Activated CD4-positive, alpha-beta T cell treated with anti-CD3 and anti-CD28 coated beads, Interleukin-10, Interleukin-2, amounts not matched to agents 100 ng/mL and 50 ng/mL, durations not matched to agents 16 hours and 8 hours (primary cell): ENCODE results near the gene ARID1B.
A peak's percentile ranks its signal among the peaks of the same experiment; 100 is the strongest.
"Not testable (repeated sequence)": the region's sequence is repeated elsewhere in the genome, so short reads cannot be mapped to it uniquely, and the experiment has no call there.

Source experiments
- DNase-seq: peaks from one replicate; pipeline ENCODE4 v3.0.0-alpha.2; 2020

The ARID1B gene

DNA sequence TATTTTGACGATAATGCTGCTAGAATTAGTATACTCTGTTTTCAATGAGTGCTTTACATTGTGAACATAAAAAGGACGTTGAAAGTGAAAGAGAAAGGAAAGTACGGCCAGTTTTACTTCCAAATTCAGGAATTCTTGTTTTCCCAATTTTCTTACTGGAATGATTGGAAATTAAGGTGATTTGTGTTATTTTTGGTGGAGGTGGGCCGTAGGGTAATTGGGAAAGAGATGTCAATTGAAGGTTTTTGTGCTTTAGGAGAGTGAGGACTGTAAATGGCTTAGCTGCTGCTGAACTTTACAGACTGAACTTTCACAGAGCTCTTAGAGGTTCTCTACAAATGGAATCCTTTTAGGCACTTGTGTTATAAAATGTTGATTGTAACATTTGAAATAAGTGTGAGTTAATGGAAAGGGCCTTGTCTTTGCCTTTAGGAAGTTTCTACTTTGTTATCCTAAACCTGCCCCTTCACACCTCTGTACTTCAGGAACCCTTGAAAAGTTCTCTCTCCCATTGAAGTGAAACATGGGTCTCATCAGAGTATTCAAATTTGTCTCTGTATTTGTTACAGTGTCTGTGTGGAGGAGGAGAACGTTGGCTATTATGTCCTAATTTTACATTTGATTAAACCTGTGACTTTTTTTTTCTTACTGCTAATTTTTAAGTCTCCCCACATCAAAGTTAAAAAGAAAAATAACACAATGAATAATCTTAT is 256.4 kb downstream of the ARID1B start:
- no peak for DNase-seq

GRCh38 chr6:157034436-157035230 is 257.5 kb downstream of the ARID1B start:
- peak; percentile 41 for DNase-seq

GRCh38 chr6:157035546-157035945 is 258.4 kb downstream of the ARID1B start:
- DNase-seq: no peak

- no peak for DNase-seq
Measured at GRCh38 chr6:157036245-157036711, 259.1 kb downstream of the ARID1B start.

DNA sequence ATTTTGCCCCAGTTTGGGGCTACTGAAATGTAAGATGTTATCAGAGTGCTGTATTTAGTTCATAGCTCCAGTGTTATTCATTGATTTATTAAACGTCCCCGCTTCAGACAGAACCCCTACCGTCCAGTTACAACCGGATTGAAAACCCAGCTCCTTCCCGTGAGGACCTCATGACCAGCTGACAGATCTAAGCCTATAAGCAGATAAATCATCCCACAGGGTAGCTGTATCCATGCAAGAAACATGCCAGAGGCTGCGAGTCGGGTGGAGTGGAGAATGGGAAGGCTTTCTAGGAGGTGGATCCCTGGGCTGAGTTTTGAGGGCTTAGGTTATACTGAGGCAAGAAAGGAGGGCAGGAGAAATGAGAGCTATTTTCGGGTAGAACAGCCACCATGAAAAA is 260.0 kb downstream of the ARID1B start:
- no peak for DNase-seq

GRCh38 chr6:157038610-157039009 is 261.4 kb downstream of the ARID1B start:
- DNase-seq: no peak

DNA sequence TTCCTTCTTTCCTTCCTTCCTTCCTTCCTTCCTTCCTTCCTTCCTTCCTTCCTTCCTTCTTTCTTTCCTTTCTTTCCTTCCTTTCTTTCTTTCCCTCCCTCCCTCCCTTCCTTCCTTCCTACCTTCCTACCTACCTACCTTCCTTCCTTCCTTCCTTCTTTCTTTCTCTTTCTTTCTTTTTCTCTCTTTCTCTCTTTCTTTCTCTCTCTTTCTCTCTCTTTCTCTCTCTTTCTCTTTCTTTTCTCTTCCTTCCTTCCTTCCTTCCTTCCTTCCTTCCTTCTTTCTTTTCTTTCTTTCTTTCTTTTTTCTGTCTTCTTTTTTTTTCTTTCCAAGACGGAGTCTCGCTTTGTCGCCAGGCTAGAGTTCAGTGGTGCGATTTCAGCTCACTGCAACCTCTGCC is 262.5 kb downstream of the ARID1B start:
- not testable (repeated sequence) for DNase-seq

DNA sequence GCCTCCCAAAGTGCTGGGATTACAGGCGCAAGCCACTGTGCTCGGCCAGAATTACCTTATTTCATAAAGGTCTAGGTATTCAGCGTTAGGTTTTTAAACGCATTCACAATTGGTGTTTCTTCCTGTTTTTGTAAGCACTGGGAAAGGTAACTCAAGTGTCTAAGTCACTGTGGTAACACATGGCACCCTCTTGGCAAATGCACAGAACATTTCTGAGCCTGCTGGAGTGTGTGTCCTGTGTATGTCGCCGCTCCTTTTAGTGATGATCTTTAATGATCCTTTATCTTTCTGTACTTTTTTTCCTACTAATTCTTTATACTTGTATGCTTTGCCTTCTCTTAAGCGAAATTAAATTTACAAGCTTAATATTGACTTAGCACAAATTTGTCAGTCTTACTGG is 263.0 kb downstream of the ARID1B start:
- DNase-seq: no peak

GRCh38 chr6:157045831-157046454 is 268.8 kb downstream of the ARID1B start:
- no peak for DNase-seq

GRCh38 chr6:157046776-157047175 is 269.6 kb downstream of the ARID1B start:
- DNase-seq: no peak

- DNase-seq: no peak
Measured at GRCh38 chr6:157047328-157047727, 270.1 kb downstream of the ARID1B start.

GRCh38 chr6:157047951-157048350 is 270.8 kb downstream of the ARID1B start:
- no peak for DNase-seq

DNA sequence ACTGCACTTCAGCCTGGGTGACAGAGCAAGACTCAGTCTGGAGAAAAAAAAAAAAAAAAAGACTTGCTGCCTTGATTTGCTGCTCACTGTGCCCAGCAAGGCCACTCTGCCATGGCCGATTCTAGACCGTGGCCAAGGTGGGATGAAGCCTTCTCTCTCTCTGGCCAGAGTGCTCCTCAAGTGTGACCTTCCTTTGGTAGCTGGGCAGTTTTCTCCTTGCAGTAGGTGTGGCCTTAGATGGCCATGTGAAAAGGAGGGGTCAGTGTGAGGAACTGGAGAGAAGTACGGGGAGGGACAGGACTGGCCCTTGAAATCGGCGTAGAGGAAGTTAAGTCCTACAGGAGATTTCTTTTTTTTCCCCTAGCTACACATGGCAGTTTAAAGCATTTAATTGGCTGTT is 272.0 kb downstream of the ARID1B start:
- DNase-seq: no peak

DNA sequence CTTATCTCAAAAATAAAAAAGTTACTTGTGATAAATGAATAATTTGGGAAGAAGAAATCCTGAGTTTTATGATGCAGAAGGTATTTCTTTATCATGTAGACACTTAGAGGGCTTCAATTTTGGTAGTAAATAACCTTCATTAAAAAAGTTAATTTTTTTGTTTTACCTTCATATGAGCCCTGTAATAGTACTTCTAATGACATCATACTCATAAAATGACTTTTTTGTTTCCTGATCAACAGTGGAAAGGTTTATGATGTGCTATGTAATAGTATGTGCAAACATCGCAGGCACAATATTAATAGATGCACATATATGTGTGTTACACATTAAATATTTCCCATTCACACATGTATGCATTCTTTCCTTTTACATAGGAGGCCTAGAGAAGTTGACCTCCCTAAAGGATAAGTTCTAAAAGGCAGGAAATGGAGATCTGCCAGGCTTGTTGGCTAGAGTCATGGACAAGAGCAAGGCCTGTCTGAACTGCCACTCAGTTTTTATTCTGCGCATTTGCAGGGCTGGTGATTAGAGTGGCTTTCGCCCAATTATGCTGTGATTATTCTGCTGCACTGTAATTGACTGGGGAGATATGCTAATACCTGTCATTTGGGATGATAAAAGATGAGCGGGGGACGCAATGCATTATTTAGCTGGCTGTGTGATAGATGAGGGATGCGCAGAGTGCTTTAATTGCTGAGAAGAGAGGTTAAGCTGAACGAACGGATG is 273.5 kb downstream of the ARID1B start:
- no peak for DNase-seq

DNA sequence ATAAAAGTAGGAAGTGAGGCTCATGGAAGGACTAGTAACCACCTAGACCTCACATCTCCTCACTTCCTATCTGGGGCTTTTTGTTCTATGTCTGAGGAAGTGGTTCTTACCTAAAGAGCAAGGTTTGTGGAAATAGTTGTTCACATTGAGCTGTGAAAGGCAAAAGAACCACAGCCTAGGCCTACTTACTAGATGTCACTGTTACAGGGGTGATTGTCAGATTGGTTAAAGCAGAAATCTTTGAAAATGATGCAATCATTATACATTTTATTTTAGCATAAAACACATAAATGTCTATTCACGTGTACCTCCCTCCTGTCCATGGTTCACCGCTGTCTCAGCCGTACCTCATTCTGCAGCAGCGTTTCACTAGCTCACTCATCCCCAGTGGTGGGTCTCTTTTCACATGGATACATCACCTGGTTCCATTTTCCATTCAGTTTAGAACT is 277.4 kb downstream of the ARID1B start:
- peak; percentile 77 for DNase-seq

GRCh38 chr6:157055863-157056262 is 278.7 kb downstream of the ARID1B start:
- no peak for DNase-seq

GRCh38 chr6:157056275-157056674 is 279.1 kb downstream of the ARID1B start:
- DNase-seq: peak; percentile 51

- DNase-seq: no peak
Measured at GRCh38 chr6:157058574-157058973, 281.4 kb downstream of the ARID1B start.

DNA sequence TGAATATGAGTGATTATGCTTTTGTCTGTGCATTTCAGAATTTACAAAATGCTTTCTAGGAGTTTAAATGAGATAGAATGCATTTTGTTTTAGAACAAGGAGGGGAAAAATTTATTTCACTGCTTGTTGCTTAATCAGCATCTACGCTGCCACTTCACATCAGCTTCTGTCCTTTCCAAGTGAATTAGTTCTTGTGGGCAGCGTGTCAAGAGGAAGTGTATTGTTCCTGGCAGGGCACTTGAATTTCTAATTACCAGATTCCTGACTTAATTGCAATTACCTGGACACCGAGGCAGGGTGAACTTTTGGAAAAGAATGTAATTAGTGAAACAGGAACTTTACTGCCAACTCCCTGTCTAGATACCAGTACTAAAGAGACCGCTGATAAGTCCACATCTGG is 282.6 kb downstream of the ARID1B start:
- DNase-seq: no peak

DNA sequence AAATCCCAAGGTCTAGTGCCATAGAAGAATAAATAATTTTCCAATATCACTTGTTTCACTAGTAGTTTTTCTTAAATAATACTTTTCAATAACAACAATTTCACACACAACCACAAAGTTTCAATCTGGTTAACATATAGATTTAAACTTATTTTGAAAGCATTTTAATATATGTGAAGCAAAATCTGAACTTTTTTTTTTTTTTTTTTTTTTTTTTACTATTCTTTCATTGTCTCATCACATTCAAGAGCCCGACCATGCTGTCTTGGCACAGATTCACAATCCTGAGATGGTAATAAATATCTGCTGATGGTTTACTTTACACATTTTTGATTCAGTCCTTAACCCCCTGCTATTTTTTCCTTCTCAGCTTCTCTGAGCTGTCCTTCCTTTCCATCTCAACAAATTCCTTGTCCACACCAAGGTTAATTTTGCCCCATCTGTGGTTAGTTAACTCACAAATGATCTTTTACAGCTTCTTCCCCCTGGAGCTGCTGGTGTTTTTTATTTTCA is 283.3 kb downstream of the ARID1B start:
- DNase-seq: no peak

DNA sequence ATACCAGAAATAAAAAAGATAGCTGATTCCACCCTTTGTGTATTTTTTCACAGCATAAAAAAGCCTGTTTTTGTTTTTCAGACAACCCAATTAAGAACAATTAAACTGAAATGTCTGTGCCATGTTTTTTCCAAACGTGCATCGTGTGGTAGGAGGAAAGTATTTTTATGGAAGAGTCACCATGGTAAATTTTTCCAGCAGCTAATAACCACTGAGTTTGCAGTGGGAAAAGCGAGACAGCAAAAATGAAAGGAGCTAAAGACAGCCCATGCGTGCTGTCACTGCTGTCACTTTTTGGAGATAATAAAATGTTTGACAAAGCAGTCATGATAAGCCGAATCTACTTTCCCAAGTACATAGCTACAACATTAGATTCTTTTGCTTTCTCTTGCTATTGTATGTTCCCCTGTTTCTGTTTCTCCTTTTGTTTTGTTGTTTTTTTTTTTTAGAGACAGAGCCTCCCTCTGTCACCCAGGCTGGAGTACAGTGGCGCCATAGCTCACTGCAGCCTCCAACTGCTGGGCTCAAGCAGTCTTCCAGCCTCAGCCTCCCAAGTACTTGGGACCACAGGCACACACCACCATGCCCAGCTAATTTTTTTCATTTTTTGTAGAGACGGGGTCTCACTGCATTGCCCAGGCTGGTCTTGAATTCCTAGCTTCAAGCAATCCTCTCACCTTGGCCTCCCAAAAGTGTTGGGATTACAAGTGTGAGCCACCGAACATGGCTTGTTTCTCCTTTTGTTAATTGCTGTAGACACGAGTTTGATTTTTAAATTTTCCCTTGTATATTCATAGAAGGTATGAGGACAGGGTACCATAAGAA is 284.8 kb downstream of the ARID1B start:
- no peak for DNase-seq
